HCT116 (cell line): ENCODE measurements around the gene ZNF555. TPM values are rescaled to one million over a fixed set of nuclear protein-coding genes. Genes with fewer than 3 reads are reported as not detected.

ENCODE experiments used
- ATAC-seq: fragments of 200-7000 bp; cut with Tn5 transposase; 2 replicates; pipeline ENCODE4 v1.9.1; 2020; ENCODE audit warnings: mild to moderate bottlenecking, moderate library complexity
- BruUV-seq: library from RNA; stranded (reverse); fragments of 400-500 nt; replicated peaks from 2 replicates; lab custom pipeline; 2021; lab: Mats Ljungman, UMichigan
- CTCF ChIA-PET: fragments of 300-600 bp; sonication (Branson Sonifier 250); formaldehyde crosslinking; loops from one replicate; lab custom pipeline; 2021; ENCODE audit warnings: antibody characterized with exemption; lab: Charles Lee
- POLR2A ChIA-PET: fragments of 300-600, 350-600 bp; sonication (Branson Sonifier 250); formaldehyde crosslinking; loops from one replicate; lab custom pipeline; 2021; ENCODE audit warnings: antibody characterized with exemption; lab: Charles Lee
- RAD21 ChIA-PET, 2 experiments: fragments of 300-600 bp; sonication (Branson Sonifier 250); formaldehyde crosslinking; loops; one replicate each; lab custom pipeline; 2023; ENCODE audit warnings: low total read pairs in 2 of 2; ENCODE audit not compliant: uncharacterized antibody in 2 of 2, unreplicated experiment in 2 of 2, low non-redundant PET in 1 of 2; lab: Charles Lee
- DNase-seq: peaks from one replicate; pipeline ENCODE4 v3.0.0-alpha.2; 2010; ENCODE audit warnings: low read depth, low spot score
- H2AFZ ChIP-seq: fragments of 200-600 bp; shearing (Covaris generic), sonication (generic); 2 replicates; pipeline ENCODE4 v1.6.1; 2017; ENCODE audit warnings: low read depth, mixed run types, mixed read lengths, antibody characterized with exemption, low read length; ENCODE audit not compliant: poor library complexity, severe bottlenecking
- H3K27ac ChIP-seq: 2 replicates; pipeline ENCODE4 v1.5.1; 2012; ENCODE audit warnings: low read depth, low read length
- H3K27me3 ChIP-seq: fragments of 200-600 bp; sonication (generic); 2 replicates; pipeline ENCODE4 v1.6.1; 2016; ENCODE audit warnings: mixed run types, low read length, mixed read lengths; ENCODE audit not compliant: insufficient read depth
- H3K36me3 ChIP-seq, 2 experiments: fragments of 200-500 bp in 1 of 2; fragments of 200-600 bp in 1 of 2; sonication (Bioruptor generic) in 1 of 2; sonication (generic) in 1 of 2; 2 replicates each; pipeline versions ENCODE4 v1.5.1 to v1.6.1; 2014 to 2016; ENCODE audit warnings: low read length in 2 of 2, inconsistent platforms in 1 of 2, mixed read lengths in 1 of 2, mixed run types in 1 of 2; ENCODE audit not compliant: insufficient read depth in 2 of 2, control insufficient read depth in 1 of 2
- H3K4me1 ChIP-seq, 2 experiments: fragments of 200-600 bp in 1 of 2; sonication (generic) in 1 of 2; 2 replicates each; pipeline versions ENCODE4 v1.5.1 to v1.6.1; 2012 to 2017; ENCODE audit warnings: low read length in 2 of 2, inconsistent platforms in 1 of 2, mild to moderate bottlenecking in 1 of 2, mixed read lengths in 1 of 2, mixed run types in 1 of 2, moderate library complexity in 1 of 2; ENCODE audit not compliant: insufficient read depth in 2 of 2, control insufficient read depth in 1 of 2
- H3K4me2 ChIP-seq: fragments of 200-600 bp; sonication (generic); 2 replicates; pipeline ENCODE4 v1.6.1; 2017; ENCODE audit warnings: mixed run types, low read length, mixed read lengths
- H3K4me3 ChIP-seq, 2 experiments: fragments of 200-600 bp in 1 of 2; sonication (generic) in 1 of 2; replicated peaks in 1 of 2; 2 replicates each; pipeline ENCODE4 v1.5.1; 2011 to 2016; ENCODE audit warnings: low read length in 2 of 2, control low read depth in 1 of 2, low read depth in 1 of 2, mild to moderate bottlenecking in 1 of 2, mixed read lengths in 1 of 2, mixed run types in 1 of 2
- H3K79me2 ChIP-seq: fragments of 200-600 bp; sonication (generic); 2 replicates; pipeline ENCODE4 v1.6.1; 2017; ENCODE audit warnings: mild to moderate bottlenecking, mixed run types, low read length, moderate library complexity, mixed read lengths; ENCODE audit not compliant: insufficient read depth
- H3K9ac ChIP-seq: fragments of 200-600 bp; sonication (generic); 2 replicates; pipeline ENCODE4 v1.6.1; 2016; ENCODE audit warnings: low read length, mixed read lengths
- H3K9me2 ChIP-seq: fragments of 200-600 bp; sonication (generic), shearing (Covaris generic); 2 replicates; pipeline ENCODE4 v1.6.1; 2017; ENCODE audit warnings: mixed run types, mild to moderate bottlenecking, moderate library complexity; ENCODE audit not compliant: insufficient read depth
- H3K9me3 ChIP-seq, 2 experiments: fragments of 200-500 bp in 1 of 2; fragments of 200-600 bp in 1 of 2; sonication (Bioruptor generic) in 1 of 2; sonication (generic) in 1 of 2; 2 replicates each; pipeline ENCODE4 v1.6.1; 2014 to 2017; ENCODE audit warnings: low read length in 2 of 2, mixed read lengths in 2 of 2, inconsistent platforms in 1 of 2, low read depth in 1 of 2, mild to moderate bottlenecking in 1 of 2, mixed run types in 1 of 2, moderate library complexity in 1 of 2; ENCODE audit not compliant: control insufficient read depth in 1 of 2, insufficient read depth in 1 of 2
- H4K20me1 ChIP-seq: fragments of 200-600 bp; sonication (generic), shearing (Covaris generic); 2 replicates; pipeline ENCODE4 v1.6.1; 2017; ENCODE audit warnings: mixed run types, mild to moderate bottlenecking, moderate library complexity; ENCODE audit not compliant: insufficient read depth
- CEBPB ChIP-seq: IDR thresholded peaks from 2 replicates; pipeline ENCODE4 v1.6.1; 2012; ENCODE audit warnings: low read depth
- TCF7L2 ChIP-seq: IDR thresholded peaks from 2 replicates; pipeline ENCODE4 v1.7.0; 2011; ENCODE audit warnings: borderline replicate concordance, inconsistent platforms; ENCODE audit not compliant: insufficient read depth, insufficient read length; ENCODE audit errors: extremely low read depth
- ZNF274 ChIP-seq: fragments of 200-500 bp; sonication (Bioruptor generic); IDR thresholded peaks from 2 replicates; pipeline ENCODE4 v1.6.1; 2014; ENCODE audit warnings: mild to moderate bottlenecking, low read depth, low read length, inconsistent platforms
- intact Hi-C: fragments of 100-400 bp; cut with micrococcal nuclease; formaldehyde crosslinking; loops from 2 replicates; pipeline ENCODE4 v1.10.0; 2022
- total RNA-seq: library from RNA; stranded (reverse); gene quantifications from one replicate; pipeline ENCODE4 v1.2.1, GENCODE V29; 2021; ENCODE audit not compliant: unreplicated experiment
- TF ChIP-seq, protein P1 (sequence below), 3 experiments: fragments of 200-600 bp in 1 of 3; sonication (generic) in 1 of 3; IDR thresholded peaks in 2 of 3; conservative IDR thresholded peaks in 1 of 3; 2 replicates each; pipeline ENCODE4 v1.5.1; 2012 to 2017; ENCODE audit warnings: low read depth in 2 of 3, low read length in 2 of 3, antibody characterized with exemption in 1 of 3, borderline replicate concordance in 1 of 3, control low read depth in 1 of 3, mild to moderate bottlenecking in 1 of 3, mixed read lengths in 1 of 3, mixed run types in 1 of 3, moderate library complexity in 1 of 3; ENCODE audit not compliant: insufficient read depth in 1 of 3

ZNF555 gene
- total RNA-seq, 1 experiment from 2014 or later = 4.5 TPM

DNA sequence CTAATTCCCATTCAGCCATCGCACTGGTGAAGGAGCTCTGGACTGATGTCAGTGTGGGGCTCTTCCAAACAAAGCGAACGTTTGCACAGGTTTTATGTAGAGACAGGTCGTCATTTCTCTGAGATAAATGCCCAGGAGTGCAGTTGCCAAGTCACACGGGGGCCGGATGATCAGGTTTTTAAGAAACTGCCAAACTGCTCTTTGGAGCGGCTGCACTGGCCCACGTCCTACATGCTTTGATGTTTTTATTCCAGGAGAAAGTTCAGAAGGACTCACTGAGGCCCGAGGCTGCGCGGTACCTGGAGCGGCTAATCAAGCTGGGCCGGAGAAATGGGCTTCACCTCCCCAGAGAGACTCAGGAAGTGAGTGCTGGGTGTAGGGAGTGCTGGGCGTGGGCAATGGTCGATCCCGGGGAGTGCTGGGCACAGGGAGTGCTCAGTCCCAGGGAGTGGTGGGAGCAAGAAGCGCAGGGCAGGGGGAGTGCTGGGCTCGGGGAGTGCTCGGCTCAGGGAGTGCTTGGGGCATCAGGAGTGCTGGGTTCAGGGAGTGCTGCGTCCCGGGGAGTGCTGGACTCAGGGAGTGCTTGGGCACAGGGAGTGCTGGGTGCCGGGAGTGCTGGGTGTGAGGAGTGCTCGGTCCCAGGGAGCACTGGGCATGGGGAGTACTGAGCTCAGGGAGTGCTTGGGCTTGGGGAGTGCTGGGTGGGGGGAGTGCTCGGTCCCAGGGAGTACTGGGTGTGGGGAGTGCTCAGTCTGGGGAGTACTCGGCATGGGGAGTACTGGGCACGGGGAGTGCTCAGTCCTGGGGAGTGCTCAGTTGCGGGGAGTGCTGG, 45.2 kb upstream of the ZNF555 start:
- BruUV-seq = no TSS peak

More for the DNA sequence above, 45.2 kb upstream of the ZNF555 start:
- Histone ChIP-seq H3K36me3 (peaks cover 38 to 59% of the 10 kb centered on the region in 2 experiments; a peak in 3 of 4 replicates), H3K9me2 (no peaks in the 10 kb centered on the region), H3K27me3 (no peaks in the 10 kb centered on the region), H3K4me1 (peaks cover 0 to 6% of the 10 kb centered on the region in 2 experiments; a peak in 2 of 4 replicates), H3K27ac (no peak overlapping the region), H3K9ac (no peak overlapping the region)
- intact Hi-C loops = no loop called here
- peak; percentile 26; the same call in 1 of the 2 replicates for ATAC-seq
- RAD21 ChIA-PET = no interaction called here
- POLR2A ChIA-PET = no interaction called here
- no peak for TF ChIP-seq TCF7L2
- TF ChIP-seq, protein P1, sequence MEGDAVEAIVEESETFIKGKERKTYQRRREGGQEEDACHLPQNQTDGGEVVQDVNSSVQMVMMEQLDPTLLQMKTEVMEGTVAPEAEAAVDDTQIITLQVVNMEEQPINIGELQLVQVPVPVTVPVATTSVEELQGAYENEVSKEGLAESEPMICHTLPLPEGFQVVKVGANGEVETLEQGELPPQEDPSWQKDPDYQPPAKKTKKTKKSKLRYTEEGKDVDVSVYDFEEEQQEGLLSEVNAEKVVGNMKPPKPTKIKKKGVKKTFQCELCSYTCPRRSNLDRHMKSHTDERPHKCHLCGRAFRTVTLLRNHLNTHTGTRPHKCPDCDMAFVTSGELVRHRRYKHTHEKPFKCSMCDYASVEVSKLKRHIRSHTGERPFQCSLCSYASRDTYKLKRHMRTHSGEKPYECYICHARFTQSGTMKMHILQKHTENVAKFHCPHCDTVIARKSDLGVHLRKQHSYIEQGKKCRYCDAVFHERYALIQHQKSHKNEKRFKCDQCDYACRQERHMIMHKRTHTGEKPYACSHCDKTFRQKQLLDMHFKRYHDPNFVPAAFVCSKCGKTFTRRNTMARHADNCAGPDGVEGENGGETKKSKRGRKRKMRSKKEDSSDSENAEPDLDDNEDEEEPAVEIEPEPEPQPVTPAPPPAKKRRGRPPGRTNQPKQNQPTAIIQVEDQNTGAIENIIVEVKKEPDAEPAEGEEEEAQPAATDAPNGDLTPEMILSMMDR (IDR thresholded peaks at IDR 0.05 in 2 of 3, conservative IDR thresholded peaks at IDR 0.05 in 1 of 3; ENCODE audit: borderline replicate concordance in 1 of 3, insufficient read depth in 1 of 3, low read depth in 2 of 3, low read length in 2 of 3) = no peak
- no peak for TF ChIP-seq CEBPB
- TF ChIP-seq ZNF274 = no peak
- TF ChIP-seq, all 23 proteins: peak for 0
- Histone ChIP-seq H2AFZ (no peak overlapping the region), H3K79me2 (peaks cover 42% of the 10 kb centered on the region), H3K9me3 (no peaks in the 10 kb centered on the region), H4K20me1 (no peaks in the 10 kb centered on the region), H3K4me3 (no peak overlapping the region), H3K4me2 (no peak overlapping the region)
- no peak for DNase-seq
- CTCF ChIA-PET = no interaction called here
